RWPE2 (cell line): ENCODE measurements around the gene CCDC192.
A peak's percentile ranks its signal among the peaks of the same experiment; 100 is the strongest.
"Not testable (repeated sequence)": the region's sequence is repeated elsewhere in the genome, so short reads cannot be mapped to it uniquely, and the experiment has no call there.

ENCODE experiments used
- ATAC-seq: fragments of 200-7000 bp; cut with Tn5 transposase; 3 replicates; pipeline ENCODE4 v1.9.1; 2021; ENCODE audit warnings: low read depth
- DNase-seq: peaks from one replicate; pipeline ENCODE4 v3.0.0-alpha.2; 2020; ENCODE audit warnings: low spot score
- H3K27ac ChIP-seq: fragments of 450-650 bp; 2 replicates; pipeline ENCODE4 v1.5.1; 2017; ENCODE audit warnings: mild to moderate bottlenecking; ENCODE audit not compliant: poor library complexity, severe bottlenecking
- H3K27me3 ChIP-seq: fragments of 250-450 bp; sonication (Bioruptor Pico); 2 replicates; pipeline ENCODE4 v1.5.1; 2021; ENCODE audit warnings: mild to moderate bottlenecking, moderate library complexity; ENCODE audit not compliant: insufficient read depth, poor library complexity, severe bottlenecking
- H3K36me3 ChIP-seq: fragments of 250-450 bp; sonication (Bioruptor Pico); 2 replicates; pipeline ENCODE4 v1.5.1; 2020; ENCODE audit warnings: low read depth, mild to moderate bottlenecking, moderate library complexity
- H3K4me1 ChIP-seq: fragments of 250-450 bp; sonication (Bioruptor Pico); 2 replicates; pipeline ENCODE4 v1.5.1; 2021; ENCODE audit warnings: mild to moderate bottlenecking, moderate library complexity; ENCODE audit not compliant: insufficient read depth, poor library complexity, severe bottlenecking
- H3K4me3 ChIP-seq: fragments of 250-450 bp; sonication (Bioruptor Pico); 2 replicates; pipeline ENCODE4 v1.5.1; 2021; ENCODE audit warnings: mild to moderate bottlenecking, moderate library complexity; ENCODE audit not compliant: severe bottlenecking
- H3K9me3 ChIP-seq: fragments of 250-450 bp; sonication (Bioruptor Pico); 2 replicates; pipeline ENCODE4 v1.5.1; 2021; ENCODE audit warnings: mild to moderate bottlenecking, moderate library complexity; ENCODE audit not compliant: severe bottlenecking
- TF ChIP-seq, protein P1 (sequence below): fragments of 450-650 bp; IDR thresholded peaks from one replicate; pipeline ENCODE4 v1.5.1; 2017; ENCODE audit warnings: mild to moderate bottlenecking, moderate library complexity; ENCODE audit not compliant: poor library complexity, severe bottlenecking

CCDC192 gene

GRCh38 chr5:127774221-127774620, 71.0 kb downstream of the CCDC192 start:
- DNase-seq (no peak), ATAC-seq (no peak)
- no peaks in the 10 kb centered on the region for H3K27me3 ChIP-seq
- H3K27ac ChIP-seq = no peak overlapping the region
- TF ChIP-seq, protein P1, sequence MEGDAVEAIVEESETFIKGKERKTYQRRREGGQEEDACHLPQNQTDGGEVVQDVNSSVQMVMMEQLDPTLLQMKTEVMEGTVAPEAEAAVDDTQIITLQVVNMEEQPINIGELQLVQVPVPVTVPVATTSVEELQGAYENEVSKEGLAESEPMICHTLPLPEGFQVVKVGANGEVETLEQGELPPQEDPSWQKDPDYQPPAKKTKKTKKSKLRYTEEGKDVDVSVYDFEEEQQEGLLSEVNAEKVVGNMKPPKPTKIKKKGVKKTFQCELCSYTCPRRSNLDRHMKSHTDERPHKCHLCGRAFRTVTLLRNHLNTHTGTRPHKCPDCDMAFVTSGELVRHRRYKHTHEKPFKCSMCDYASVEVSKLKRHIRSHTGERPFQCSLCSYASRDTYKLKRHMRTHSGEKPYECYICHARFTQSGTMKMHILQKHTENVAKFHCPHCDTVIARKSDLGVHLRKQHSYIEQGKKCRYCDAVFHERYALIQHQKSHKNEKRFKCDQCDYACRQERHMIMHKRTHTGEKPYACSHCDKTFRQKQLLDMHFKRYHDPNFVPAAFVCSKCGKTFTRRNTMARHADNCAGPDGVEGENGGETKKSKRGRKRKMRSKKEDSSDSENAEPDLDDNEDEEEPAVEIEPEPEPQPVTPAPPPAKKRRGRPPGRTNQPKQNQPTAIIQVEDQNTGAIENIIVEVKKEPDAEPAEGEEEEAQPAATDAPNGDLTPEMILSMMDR = no peak
- H3K4me3 ChIP-seq = no peak overlapping the region
- H3K9me3 ChIP-seq = no peaks in the 10 kb centered on the region
- no peaks in the 10 kb centered on the region for H3K36me3 ChIP-seq
- H3K4me1 ChIP-seq = no peaks in the 10 kb centered on the region

GRCh38 chr5:127776477-127776876, 73.3 kb downstream of the CCDC192 start:
- Histone ChIP-seq H3K4me3 (no peak overlapping the region), H3K27ac (no peak overlapping the region), H3K9me3 (no peaks in the 10 kb centered on the region), H3K27me3 (no peaks in the 10 kb centered on the region), H3K4me1 (no peaks in the 10 kb centered on the region), H3K36me3 (no peaks in the 10 kb centered on the region)
- no peak for DNase-seq
- ATAC-seq = no peak
- TF ChIP-seq, protein P1 = no peak

DNA sequence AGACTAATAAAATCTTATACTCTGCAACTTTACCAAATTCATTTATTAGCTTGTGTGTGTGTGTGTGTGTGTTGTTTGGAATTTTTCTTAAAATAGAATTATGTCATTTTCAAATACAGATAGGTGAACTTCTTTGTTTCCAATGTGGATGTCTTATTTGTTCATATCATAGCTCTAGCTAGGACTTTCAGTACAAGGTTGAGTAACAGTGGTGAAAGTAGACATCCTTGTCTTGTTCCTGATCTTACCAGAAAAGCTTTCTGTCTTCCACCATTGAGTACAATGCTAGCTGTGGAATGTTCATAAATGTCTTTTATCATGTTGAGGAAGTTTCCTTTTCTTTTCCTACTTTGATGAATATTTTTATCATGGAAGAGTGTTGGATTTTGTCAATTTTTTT, 74.8 kb downstream of the CCDC192 start:
- no peak for DNase-seq
- no peaks in the 10 kb centered on the region for H3K27me3 ChIP-seq
- TF ChIP-seq, protein P1 = no peak
- H3K9me3 ChIP-seq = no peaks in the 10 kb centered on the region
- H3K27ac ChIP-seq = no peak overlapping the region
- ATAC-seq = no peak
- H3K4me1 ChIP-seq = no peaks in the 10 kb centered on the region
- no peak overlapping the region for H3K4me3 ChIP-seq
- H3K36me3 ChIP-seq = no peaks in the 10 kb centered on the region

- not testable (repeated sequence) for DNase-seq, H3K4me1 ChIP-seq, H3K36me3 ChIP-seq, H3K27ac ChIP-seq, H3K27me3 ChIP-seq, H3K9me3 ChIP-seq, ATAC-seq, H3K4me3 ChIP-seq
Observed at GRCh38 chr5:127782450-127782849, 79.3 kb downstream of the CCDC192 start.

- no peak overlapping the region for H3K27ac ChIP-seq
- no peak overlapping the region for H3K4me3 ChIP-seq
- peak; percentile 70; the same call in 2 of the 3 replicates for ATAC-seq
- TF ChIP-seq, protein P1 = no peak
- no peaks in the 10 kb centered on the region for H3K27me3 ChIP-seq
- H3K4me1 ChIP-seq = no peaks in the 10 kb centered on the region
- H3K36me3 ChIP-seq = no peaks in the 10 kb centered on the region
- no peak for DNase-seq
- H3K9me3 ChIP-seq = peaks cover 1% of the 10 kb centered on the region
Observed at GRCh38 chr5:127785098-127785927, 82.1 kb downstream of the CCDC192 start.
